ENCODE measurements around the gene CYP4Z1. TPM values are rescaled to one million over a fixed set of nuclear protein-coding genes. Genes with fewer than 3 reads are reported as not detected.
"Not testable (repeated sequence)": the region's sequence is repeated elsewhere in the genome, so short reads cannot be mapped to it uniquely, and the experiment has no call there.

CYP4Z1 gene
- total RNA-seq, 1 experiment from 2014 or later = not detected

DNA sequence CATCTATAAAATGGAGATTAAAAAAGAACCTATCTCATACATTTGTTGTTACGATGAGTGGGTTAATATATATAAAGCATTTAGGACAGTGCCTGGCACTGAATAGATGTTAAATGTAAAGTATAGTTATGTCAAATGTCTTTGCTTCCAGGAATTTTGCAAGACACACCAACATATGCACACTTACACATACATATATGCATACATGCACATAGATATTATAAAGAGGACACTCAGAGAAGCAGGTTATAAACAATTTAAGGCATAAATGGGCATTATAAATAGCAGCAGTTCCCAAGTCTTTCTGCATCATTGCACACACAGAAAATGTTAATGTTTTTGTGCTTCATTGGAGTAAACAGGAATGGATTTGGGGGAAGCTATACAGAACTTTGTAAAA, 30.3 kb upstream of the CYP4Z1 start:
- Histone ChIP-seq H3K4me3 (ENCODE audit: low read length) (no peak overlapping the region), H3K4me2 (ENCODE audit: low read length) (no peak overlapping the region), H3K79me2 (ENCODE audit: low read length) (no peaks in the 10 kb centered on the region), H3K27me3 (ENCODE audit: low read length) (peaks cover 31% of the 10 kb centered on the region), H3F3A (ENCODE audit: low read length, unreplicated experiment) (no peaks in the 10 kb centered on the region), H4K20me1 (ENCODE audit: low read length) (no peaks in the 10 kb centered on the region), H3K4me1 (ENCODE audit: insufficient read depth, low read length) (peaks cover 9% of the 10 kb centered on the region; the same call in 1 of the 2 replicates), H3K9me3 (ENCODE audit: low read length) (no peaks in the 10 kb centered on the region), H3K9me2 (replicated peaks; ENCODE audit: low read length) (no peaks in the 10 kb centered on the region), H3K36me3 (ENCODE audit: low read depth, low read length) (no peaks in the 10 kb centered on the region), H2AFZ (ENCODE audit: low read length) (no peak overlapping the region), H3K27ac (ENCODE audit: low read length) (no peak overlapping the region), H3K9ac (ENCODE audit: low read length) (no peak overlapping the region)
- ChIA-PET CTCF (no interaction called here), POLR2A (ENCODE audit: unreplicated experiment) (no interaction called here)
- DNase-seq (no peak), ATAC-seq (no peak)
- BruUV-seq (replicated peaks) = no TSS peak
- intact Hi-C loops (cut with micrococcal nuclease) = no loop called here
- no peak for TF ChIP-seq EZH2phosphoT487 (IDR thresholded peaks at IDR 0.05; ENCODE audit: borderline replicate concordance, low read length)

DNA sequence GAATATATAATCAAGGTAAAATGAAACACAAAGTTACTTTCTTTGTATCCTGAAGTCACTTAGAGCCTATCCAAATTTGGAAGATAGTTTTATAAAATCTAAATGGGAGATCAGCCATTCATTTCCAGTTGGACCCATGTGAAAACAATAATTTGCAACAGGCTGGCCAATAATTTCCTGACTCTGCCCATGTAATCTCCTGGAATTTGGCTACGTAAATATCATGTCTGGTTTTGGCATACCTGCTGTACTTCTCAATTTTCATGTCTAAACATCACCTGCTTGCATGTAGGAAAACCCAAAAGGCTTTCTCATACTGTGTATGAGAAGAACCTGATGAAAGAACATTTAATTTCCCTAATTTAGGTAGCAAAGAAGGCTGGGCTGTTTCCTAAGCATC, 7.7 kb upstream of the CYP4Z1 start:
- Histone ChIP-seq H3K4me1 (ENCODE audit: insufficient read depth, low read length) (no peaks in the 10 kb centered on the region), H3K9ac (ENCODE audit: low read length) (no peak overlapping the region), H3K4me2 (ENCODE audit: low read length) (no peak overlapping the region), H3K9me2 (replicated peaks; ENCODE audit: low read length) (no peaks in the 10 kb centered on the region), H3F3A (ENCODE audit: low read length, unreplicated experiment) (no peaks in the 10 kb centered on the region), H3K4me3 (ENCODE audit: low read length) (no peak overlapping the region), H3K27me3 (ENCODE audit: low read length) (peaks cover 16% of the 10 kb centered on the region; the same call in 1 of the 2 replicates), H4K20me1 (ENCODE audit: low read length) (no peaks in the 10 kb centered on the region), H3K27ac (ENCODE audit: low read length) (no peak overlapping the region), H3K36me3 (ENCODE audit: low read depth, low read length) (no peaks in the 10 kb centered on the region), H3K9me3 (ENCODE audit: low read length) (no peaks in the 10 kb centered on the region), H3K79me2 (ENCODE audit: low read length) (no peaks in the 10 kb centered on the region), H2AFZ (ENCODE audit: low read length) (no peak overlapping the region)
- DNase-seq (no peak), ATAC-seq (no peak)
- ChIA-PET CTCF (no interaction called here), POLR2A (ENCODE audit: unreplicated experiment) (no interaction called here)
- BruUV-seq (replicated peaks) = no TSS peak
- TF ChIP-seq, protein P1, sequence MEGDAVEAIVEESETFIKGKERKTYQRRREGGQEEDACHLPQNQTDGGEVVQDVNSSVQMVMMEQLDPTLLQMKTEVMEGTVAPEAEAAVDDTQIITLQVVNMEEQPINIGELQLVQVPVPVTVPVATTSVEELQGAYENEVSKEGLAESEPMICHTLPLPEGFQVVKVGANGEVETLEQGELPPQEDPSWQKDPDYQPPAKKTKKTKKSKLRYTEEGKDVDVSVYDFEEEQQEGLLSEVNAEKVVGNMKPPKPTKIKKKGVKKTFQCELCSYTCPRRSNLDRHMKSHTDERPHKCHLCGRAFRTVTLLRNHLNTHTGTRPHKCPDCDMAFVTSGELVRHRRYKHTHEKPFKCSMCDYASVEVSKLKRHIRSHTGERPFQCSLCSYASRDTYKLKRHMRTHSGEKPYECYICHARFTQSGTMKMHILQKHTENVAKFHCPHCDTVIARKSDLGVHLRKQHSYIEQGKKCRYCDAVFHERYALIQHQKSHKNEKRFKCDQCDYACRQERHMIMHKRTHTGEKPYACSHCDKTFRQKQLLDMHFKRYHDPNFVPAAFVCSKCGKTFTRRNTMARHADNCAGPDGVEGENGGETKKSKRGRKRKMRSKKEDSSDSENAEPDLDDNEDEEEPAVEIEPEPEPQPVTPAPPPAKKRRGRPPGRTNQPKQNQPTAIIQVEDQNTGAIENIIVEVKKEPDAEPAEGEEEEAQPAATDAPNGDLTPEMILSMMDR (conservative IDR thresholded peaks at IDR 0.05; ENCODE audit: low read depth, low read length) = no peak
- no peak for TF ChIP-seq EZH2phosphoT487 (IDR thresholded peaks at IDR 0.05; ENCODE audit: borderline replicate concordance, low read length)
- no peak for TF ChIP-seq EZH2 (IDR thresholded peaks at IDR 0.05; ENCODE audit: low read length, unreplicated experiment)
- intact Hi-C loops (cut with micrococcal nuclease) = no loop called here

DNA sequence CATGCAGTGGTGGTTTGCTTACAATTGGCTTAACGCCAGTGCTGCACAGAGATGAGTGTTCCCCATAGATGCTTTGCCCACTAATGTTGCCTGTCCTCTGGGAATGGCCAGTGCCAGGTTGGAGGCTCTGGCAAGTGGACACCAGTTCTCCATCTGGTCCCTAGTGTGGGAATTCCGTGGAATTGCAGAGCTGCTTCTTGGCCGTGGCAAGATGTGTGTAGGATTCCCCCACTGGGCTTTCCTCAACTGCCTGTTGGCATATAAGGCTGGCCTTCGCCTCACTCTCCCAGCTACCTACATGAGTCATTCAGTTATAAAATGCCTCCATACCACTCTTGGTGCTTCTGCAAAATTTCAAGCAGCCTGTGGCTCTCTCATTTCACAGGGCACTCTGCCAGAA, 2.0 kb downstream of the CYP4Z1 start:
- H2AFZ ChIP-seq (ENCODE audit: low read length); H3K4me1 ChIP-seq (ENCODE audit: insufficient read depth, low read length); H3K9me2 ChIP-seq (replicated peaks; ENCODE audit: low read length); H3K4me3 ChIP-seq (ENCODE audit: low read length); H3K4me2 ChIP-seq (ENCODE audit: low read length); H4K20me1 ChIP-seq (ENCODE audit: low read length); BruUV-seq (replicated peaks); H3K36me3 ChIP-seq (ENCODE audit: low read depth, low read length); H3F3A ChIP-seq (ENCODE audit: low read length, unreplicated experiment); CTCF ChIA-PET; H3K9me3 ChIP-seq (ENCODE audit: low read length); H3K27ac ChIP-seq (ENCODE audit: low read length); H3K27me3 ChIP-seq (ENCODE audit: low read length); H3K9ac ChIP-seq (ENCODE audit: low read length); intact Hi-C loops (cut with micrococcal nuclease); POLR2A ChIA-PET (ENCODE audit: unreplicated experiment); H3K79me2 ChIP-seq (ENCODE audit: low read length): not testable (repeated sequence)
- peak; percentile 61 for ATAC-seq
- DNase-seq = peak; percentile 20

DNA sequence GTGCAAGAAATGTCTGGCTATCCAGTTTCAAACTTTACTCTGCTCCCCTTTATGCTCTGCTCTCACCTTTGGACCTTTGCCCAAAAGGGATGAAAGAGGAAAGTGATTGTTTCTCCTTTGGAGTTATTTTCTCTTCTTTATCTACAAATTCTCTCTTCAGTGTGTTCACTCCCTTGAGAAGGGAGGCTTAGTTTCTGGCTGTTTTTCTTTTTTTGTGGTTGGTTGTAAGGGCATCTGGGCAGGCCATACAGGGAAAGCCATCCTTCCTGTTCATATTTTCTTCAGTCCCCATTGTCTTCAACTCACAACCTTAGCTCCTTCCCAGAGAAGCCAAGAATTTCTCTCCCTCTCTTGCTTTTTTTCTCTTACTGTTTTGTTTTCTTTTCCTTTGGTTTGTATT, 2.5 kb downstream of the CYP4Z1 start:
- H3K4me1 ChIP-seq (ENCODE audit: insufficient read depth, low read length); H4K20me1 ChIP-seq (ENCODE audit: low read length); H3K4me2 ChIP-seq (ENCODE audit: low read length); BruUV-seq (replicated peaks); CTCF ChIA-PET; intact Hi-C loops (cut with micrococcal nuclease); H3K27ac ChIP-seq (ENCODE audit: low read length); DNase-seq; H3K36me3 ChIP-seq (ENCODE audit: low read depth, low read length); H3K4me3 ChIP-seq (ENCODE audit: low read length); H3K9me3 ChIP-seq (ENCODE audit: low read length); H3K79me2 ChIP-seq (ENCODE audit: low read length); H3K9me2 ChIP-seq (replicated peaks; ENCODE audit: low read length); ATAC-seq; H2AFZ ChIP-seq (ENCODE audit: low read length); H3F3A ChIP-seq (ENCODE audit: low read length, unreplicated experiment); POLR2A ChIA-PET (ENCODE audit: unreplicated experiment); H3K9ac ChIP-seq (ENCODE audit: low read length); H3K27me3 ChIP-seq (ENCODE audit: low read length): not testable (repeated sequence)
